ENCODE results near the gene ERF.

The ERF gene

GRCh38 chr19:42288387-42288786 is 33.5 kb upstream of the ERF start:
- no peaks in the 10 kb centered on the region for H3K79me2 ChIP-seq
- H3K9me3 ChIP-seq (ENCODE audit: control insufficient read depth, low read length): no peaks in the 10 kb centered on the region
- peaks cover 20% of the 10 kb centered on the region for H3K4me1 ChIP-seq
- no peak overlapping the region for H2AFZ ChIP-seq
- H3K36me3 ChIP-seq (ENCODE audit: control insufficient read depth, insufficient read depth, low read length): no peaks in the 10 kb centered on the region
- TF ChIP-seq CTCF (IDR thresholded peaks at IDR 0.05): no peak
- no peak overlapping the region for H3K9ac ChIP-seq
- H3K27ac ChIP-seq: no peak overlapping the region
- no peak overlapping the region for H3K4me2 ChIP-seq (ENCODE audit: low read length)
- no peak overlapping the region for H3K4me3 ChIP-seq (ENCODE audit: low read depth, low read length)
- H3K27me3 ChIP-seq (ENCODE audit: control insufficient read depth, insufficient read depth, low read length): no peaks in the 10 kb centered on the region

GRCh38 chr19:42287827-42288107 is 32.8 kb upstream of the ERF start:
- no peak overlapping the region for H3K27ac ChIP-seq
- H2AFZ ChIP-seq: no peak overlapping the region
- H3K4me2 ChIP-seq (ENCODE audit: low read length): no peak overlapping the region
- H3K36me3 ChIP-seq (ENCODE audit: control insufficient read depth, insufficient read depth, low read length): no peaks in the 10 kb centered on the region
- no peak for TF ChIP-seq CTCF (IDR thresholded peaks at IDR 0.05)
- no peaks in the 10 kb centered on the region for H3K27me3 ChIP-seq (ENCODE audit: control insufficient read depth, insufficient read depth, low read length)
- H3K9ac ChIP-seq: no peak overlapping the region
- H3K79me2 ChIP-seq: no peaks in the 10 kb centered on the region
- H3K9me3 ChIP-seq (ENCODE audit: control insufficient read depth, low read length): no peaks in the 10 kb centered on the region
- H3K4me3 ChIP-seq (ENCODE audit: low read depth, low read length): no peak overlapping the region
- H3K4me1 ChIP-seq: peaks cover 25% of the 10 kb centered on the region

- Histone ChIP-seq H3K4me3 (ENCODE audit: low read depth, low read length) (no peak overlapping the region), H3K4me2 (ENCODE audit: low read length) (no peak overlapping the region), H3K9me3 (ENCODE audit: control insufficient read depth, low read length) (no peaks in the 10 kb centered on the region), H3K27me3 (ENCODE audit: control insufficient read depth, insufficient read depth, low read length) (no peaks in the 10 kb centered on the region), H3K36me3 (ENCODE audit: control insufficient read depth, insufficient read depth, low read length) (no peaks in the 10 kb centered on the region), H3K27ac (no peak overlapping the region), H3K79me2 (no peaks in the 10 kb centered on the region), H3K9ac (no peak overlapping the region), H2AFZ (no peak overlapping the region), H3K4me1 (peaks cover 29% of the 10 kb centered on the region)
- no peak for TF ChIP-seq CTCF (IDR thresholded peaks at IDR 0.05)
Observed at GRCh38 chr19:42287017-42287826, 32.3 kb upstream of the ERF start.

GRCh38 chr19:42286349-42287016 is 31.6 kb upstream of the ERF start:
- Histone ChIP-seq H3K27me3 (ENCODE audit: control insufficient read depth, insufficient read depth, low read length) (no peaks in the 10 kb centered on the region), H2AFZ (no peak overlapping the region), H3K4me1 (peaks cover 36% of the 10 kb centered on the region), H3K4me2 (ENCODE audit: low read length) (peak overlapping the region; percentile 63), H3K79me2 (no peaks in the 10 kb centered on the region), H3K36me3 (ENCODE audit: control insufficient read depth, insufficient read depth, low read length) (no peaks in the 10 kb centered on the region), H3K9me3 (ENCODE audit: control insufficient read depth, low read length) (no peaks in the 10 kb centered on the region), H3K27ac (no peak overlapping the region), H3K9ac (no peak overlapping the region), H3K4me3 (ENCODE audit: low read depth, low read length) (no peak overlapping the region)
- no peak for TF ChIP-seq CTCF (IDR thresholded peaks at IDR 0.05)

- Histone ChIP-seq H3K4me3 (ENCODE audit: low read depth, low read length) (no peak overlapping the region), H2AFZ (no peak overlapping the region), H3K79me2 (no peaks in the 10 kb centered on the region), H3K4me1 (peaks cover 36% of the 10 kb centered on the region), H3K27ac (peak overlapping the region; percentile 56), H3K4me2 (ENCODE audit: low read length) (peak overlapping the region; percentile 63), H3K27me3 (ENCODE audit: control insufficient read depth, insufficient read depth, low read length) (no peaks in the 10 kb centered on the region), H3K9ac (no peak overlapping the region), H3K36me3 (ENCODE audit: control insufficient read depth, insufficient read depth, low read length) (no peaks in the 10 kb centered on the region), H3K9me3 (ENCODE audit: control insufficient read depth, low read length) (no peaks in the 10 kb centered on the region)
- no peak for TF ChIP-seq CTCF (IDR thresholded peaks at IDR 0.05)
Observed at GRCh38 chr19:42285988-42286348, 31.0 kb upstream of the ERF start.
